Central memory CD8-positive, alpha-beta T cell (primary cell): ENCODE results near the gene FMN1.

ENCODE experiments used
- ATAC-seq: fragments of 150-1000 bp; cut with Tn5 transposase; replicated peaks from 2 replicates; pipeline ENCODE4 v1.10.0; 2022; ENCODE audit warnings: mild to moderate bottlenecking, moderate FRiP score, moderate number of reproducible peaks; ENCODE audit not compliant: poor library complexity, severe bottlenecking; ENCODE audit errors: extremely low read depth
- DNase-seq, 2 donors: peaks; one replicate each; pipeline ENCODE4 v3.0.0; 2021; ENCODE audit warnings: low spot score in 2 of 2
- H3K27ac Mint-ChIP-seq: one replicate; pipeline ENCODE4 v1.8.0; 2022; ENCODE audit warnings: low read depth, mild to moderate bottlenecking, moderate library complexity, mixed read lengths
- H3K27me3 Mint-ChIP-seq: one replicate; pipeline ENCODE4 v1.8.0; 2022; ENCODE audit warnings: mixed read lengths
- H3K36me3 Mint-ChIP-seq: one replicate; pipeline ENCODE4 v1.8.0; 2022; ENCODE audit warnings: mild to moderate bottlenecking, moderate library complexity, mixed read lengths; ENCODE audit not compliant: insufficient read depth
- H3K4me1 Mint-ChIP-seq: one replicate; pipeline ENCODE4 v1.8.0; 2022; ENCODE audit warnings: mixed read lengths
- H3K4me3 Mint-ChIP-seq: one replicate; pipeline ENCODE4 v1.8.0; 2022; ENCODE audit warnings: mild to moderate bottlenecking, moderate library complexity, mixed read lengths
- H3K9me3 Mint-ChIP-seq: one replicate; pipeline ENCODE4 v1.8.0; 2022; ENCODE audit warnings: mixed read lengths

The FMN1 gene

DNA sequence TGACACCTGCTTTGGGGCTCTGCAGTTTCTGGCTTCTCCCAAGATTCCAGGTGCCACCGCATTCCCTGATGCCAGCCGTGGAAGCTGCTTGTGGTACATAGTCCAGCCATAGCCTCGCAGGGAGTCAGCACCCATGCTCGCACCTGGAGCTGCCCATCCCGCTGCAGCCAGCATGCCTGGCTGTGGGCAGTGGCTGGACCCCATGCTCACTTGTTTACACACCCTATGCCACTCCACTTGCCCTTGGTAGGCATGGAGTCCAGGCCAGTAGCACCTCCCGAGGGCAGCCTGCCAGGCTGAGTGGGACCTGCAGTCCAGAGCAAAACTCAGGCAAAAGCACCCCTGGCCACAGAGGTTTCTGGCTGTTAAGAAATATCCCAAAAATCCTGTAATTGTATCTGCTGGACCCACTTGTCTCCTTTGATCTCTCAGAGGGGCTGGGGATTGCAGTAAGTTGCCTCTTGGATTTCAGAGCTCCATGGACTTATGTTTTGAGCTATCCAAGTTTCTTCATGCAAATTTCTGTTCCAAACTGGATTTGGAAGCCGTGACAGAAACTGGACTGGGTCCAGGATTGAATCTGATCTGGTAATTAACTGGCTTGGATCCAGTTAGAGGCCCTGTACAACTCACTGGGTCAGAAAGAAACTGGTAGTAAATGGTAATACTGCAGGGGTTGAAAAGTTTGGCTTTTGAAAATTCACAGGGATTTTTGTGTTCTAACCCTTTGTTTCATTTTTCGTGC lies 149.3 kb downstream of the FMN1 start:
- peaks cover 5% of the 10 kb centered on the region for H3K4me1 Mint-ChIP-seq
- no peak overlapping the region for H3K27ac Mint-ChIP-seq
- DNase-seq = no peak
- H3K9me3 Mint-ChIP-seq = no peaks in the 10 kb centered on the region
- H3K36me3 Mint-ChIP-seq = peaks cover 2% of the 10 kb centered on the region
- H3K27me3 Mint-ChIP-seq = no peaks in the 10 kb centered on the region
- no peak for ATAC-seq
- H3K4me3 Mint-ChIP-seq = no peak overlapping the region

DNA sequence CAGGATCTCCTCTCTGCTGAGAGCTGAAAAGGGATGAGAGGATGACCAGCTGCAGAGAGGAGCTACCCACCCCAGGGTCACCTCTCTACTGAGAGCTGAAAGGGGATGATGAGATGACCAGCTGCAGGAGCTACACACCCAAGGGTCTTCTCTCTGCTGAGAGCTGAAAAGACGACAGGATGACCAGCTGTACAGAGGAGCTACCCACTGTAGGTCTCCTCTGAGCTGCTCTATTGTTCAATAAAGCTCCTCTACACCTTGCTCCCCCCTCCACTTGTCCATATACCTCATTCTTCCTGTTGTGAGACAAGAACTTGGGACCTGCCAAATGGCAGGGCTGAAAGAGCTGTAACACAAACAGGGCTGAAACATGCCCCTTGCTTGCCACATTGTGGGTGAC lies 149.9 kb downstream of the FMN1 start:
- H3K4me1 Mint-ChIP-seq = peaks cover 5% of the 10 kb centered on the region

DNA sequence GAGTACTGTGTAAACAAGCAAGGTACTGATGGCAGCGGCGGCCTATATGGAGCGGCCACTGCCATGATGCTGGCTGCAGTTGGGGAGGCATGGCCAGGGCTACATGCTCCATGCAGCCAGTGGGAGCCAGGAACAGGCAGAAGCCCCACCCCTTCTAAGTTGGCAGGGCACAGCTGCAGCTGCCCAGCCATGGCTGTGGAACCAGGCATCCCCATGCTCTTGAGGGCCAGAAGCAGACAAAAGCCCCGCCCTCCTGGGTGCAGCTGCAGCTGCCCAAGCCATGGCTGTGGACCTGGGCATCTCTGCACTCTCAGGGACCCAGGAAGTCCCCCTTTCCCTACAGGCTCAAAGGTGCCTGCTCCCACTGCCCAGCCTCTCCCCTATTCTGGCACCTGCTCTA lies 150.9 kb downstream of the FMN1 start:
- H3K4me3 Mint-ChIP-seq = no peak overlapping the region
- H3K27ac Mint-ChIP-seq = no peak overlapping the region
- no peaks in the 10 kb centered on the region for H3K27me3 Mint-ChIP-seq
- DNase-seq (no peak), ATAC-seq (no peak)
- H3K4me1 Mint-ChIP-seq = peaks cover 5% of the 10 kb centered on the region
- H3K36me3 Mint-ChIP-seq = peaks cover 2% of the 10 kb centered on the region
- H3K9me3 Mint-ChIP-seq = no peaks in the 10 kb centered on the region

More for the DNA sequence above, 149.9 kb downstream of the FMN1 start:
- ATAC-seq (no peak), DNase-seq (no peak)
- no peaks in the 10 kb centered on the region for H3K27me3 Mint-ChIP-seq
- no peak overlapping the region for H3K4me3 Mint-ChIP-seq
- no peaks in the 10 kb centered on the region for H3K9me3 Mint-ChIP-seq
- H3K36me3 Mint-ChIP-seq = peaks cover 2% of the 10 kb centered on the region
- H3K27ac Mint-ChIP-seq = no peak overlapping the region

DNA sequence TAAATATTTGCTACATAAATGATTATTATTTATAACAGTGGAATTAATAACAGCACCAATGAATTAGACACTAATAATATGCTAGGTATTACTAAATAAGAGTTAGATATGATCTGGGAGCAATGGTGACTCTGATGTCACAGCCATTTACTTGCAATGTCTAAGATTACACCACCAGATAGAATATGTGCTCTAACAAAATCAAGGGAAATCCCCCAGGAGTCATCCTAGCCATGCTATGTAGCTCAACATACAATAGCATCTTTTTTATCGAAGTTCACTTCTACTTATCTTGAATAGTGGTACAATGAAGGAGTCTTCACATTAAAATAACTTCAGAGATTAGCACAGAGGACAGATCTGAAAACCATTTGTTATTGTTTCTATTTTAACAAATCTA lies 154.0 kb downstream of the FMN1 start:
- Mint-ChIP-seq H3K27me3 (no peaks in the 10 kb centered on the region), H3K9me3 (no peaks in the 10 kb centered on the region), H3K4me1 (no peaks in the 10 kb centered on the region), H3K27ac (no peak overlapping the region), H3K36me3 (peaks cover 3% of the 10 kb centered on the region), H3K4me3 (no peak overlapping the region)
- ATAC-seq (no peak), DNase-seq (no peak)

DNA sequence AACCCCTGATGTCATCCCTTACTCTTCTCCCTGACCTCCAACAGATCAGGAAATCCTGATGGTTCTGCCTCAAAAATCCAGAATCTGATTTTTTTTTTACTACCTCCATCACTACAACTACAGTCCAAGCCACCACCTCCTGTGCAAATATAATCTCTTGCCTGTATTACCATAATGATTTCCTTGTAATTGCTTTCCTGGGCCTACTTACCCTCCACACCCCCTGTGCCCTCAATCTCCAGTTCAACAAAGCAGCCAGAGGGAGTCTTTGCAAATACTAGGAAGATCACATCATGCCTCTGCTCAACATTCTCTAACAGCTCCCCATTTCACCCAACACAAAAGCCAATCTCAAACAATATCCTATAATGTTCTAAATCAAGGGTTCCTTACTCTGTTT lies 159.9 kb downstream of the FMN1 start:
- no peak overlapping the region for H3K4me3 Mint-ChIP-seq
- peaks cover 3% of the 10 kb centered on the region for H3K36me3 Mint-ChIP-seq
- no peak for DNase-seq
- no peak for ATAC-seq
- no peak overlapping the region for H3K27ac Mint-ChIP-seq
- no peaks in the 10 kb centered on the region for H3K9me3 Mint-ChIP-seq
- H3K4me1 Mint-ChIP-seq = peaks cover 18% of the 10 kb centered on the region
- H3K27me3 Mint-ChIP-seq = no peaks in the 10 kb centered on the region

- no peak overlapping the region for H3K27ac Mint-ChIP-seq
- H3K9me3 Mint-ChIP-seq = no peaks in the 10 kb centered on the region
- H3K4me3 Mint-ChIP-seq = no peak overlapping the region
- no peaks in the 10 kb centered on the region for H3K27me3 Mint-ChIP-seq
- DNase-seq (no peak), ATAC-seq (no peak)
- H3K4me1 Mint-ChIP-seq = peaks cover 27% of the 10 kb centered on the region
- H3K36me3 Mint-ChIP-seq = peaks cover 6% of the 10 kb centered on the region
Observed at GRCh38 chr15:33032053-33032452, 162.5 kb downstream of the FMN1 start.

DNA sequence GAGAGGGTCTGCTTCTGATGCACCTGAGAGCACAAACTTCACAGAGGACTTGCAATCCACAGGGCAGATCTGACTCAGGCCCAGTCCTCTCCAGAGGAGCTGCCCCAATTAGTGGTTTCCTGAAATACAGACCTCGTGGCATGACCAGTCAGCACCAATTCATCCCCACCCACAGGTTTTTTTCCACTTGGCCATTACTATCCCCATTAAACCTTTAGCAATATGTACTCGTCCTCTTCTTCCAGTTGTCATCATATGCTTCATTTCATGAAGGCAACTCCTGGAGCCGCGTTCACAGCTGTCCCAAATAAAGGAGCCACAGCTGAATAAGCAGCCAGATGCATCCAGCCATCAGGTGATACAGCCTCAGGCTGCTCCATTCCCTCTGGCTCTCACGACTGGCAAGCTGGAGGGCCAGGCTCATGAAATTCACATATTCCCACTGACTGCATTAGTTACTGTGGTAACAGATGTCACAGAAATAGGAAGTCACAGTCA lies 163.1 kb downstream of the FMN1 start:
- no peak overlapping the region for H3K27ac Mint-ChIP-seq
- DNase-seq (no peak), ATAC-seq (no peak)
- peaks cover 5% of the 10 kb centered on the region for H3K36me3 Mint-ChIP-seq
- peaks cover 27% of the 10 kb centered on the region for H3K4me1 Mint-ChIP-seq
- no peaks in the 10 kb centered on the region for H3K27me3 Mint-ChIP-seq
- H3K4me3 Mint-ChIP-seq = no peak overlapping the region
- H3K9me3 Mint-ChIP-seq = no peaks in the 10 kb centered on the region

- no peaks in the 10 kb centered on the region for H3K27me3 Mint-ChIP-seq
- peaks cover 27% of the 10 kb centered on the region for H3K4me1 Mint-ChIP-seq
- DNase-seq = no peak
- no peak for ATAC-seq
- no peak overlapping the region for H3K4me3 Mint-ChIP-seq
- peaks cover 5% of the 10 kb centered on the region for H3K36me3 Mint-ChIP-seq
- no peaks in the 10 kb centered on the region for H3K9me3 Mint-ChIP-seq
- no peak overlapping the region for H3K27ac Mint-ChIP-seq
Observed at GRCh38 chr15:33030315-33030714, 164.2 kb downstream of the FMN1 start.

- DNase-seq (no peak), ATAC-seq (no peak)
- Mint-ChIP-seq H3K4me3 (no peak overlapping the region), H3K27ac (no peak overlapping the region), H3K9me3 (no peaks in the 10 kb centered on the region), H3K27me3 (no peaks in the 10 kb centered on the region), H3K36me3 (peaks cover 3% of the 10 kb centered on the region), H3K4me1 (peaks cover 27% of the 10 kb centered on the region)
Observed at GRCh38 chr15:33029109-33029652, 165.3 kb downstream of the FMN1 start.

DNA sequence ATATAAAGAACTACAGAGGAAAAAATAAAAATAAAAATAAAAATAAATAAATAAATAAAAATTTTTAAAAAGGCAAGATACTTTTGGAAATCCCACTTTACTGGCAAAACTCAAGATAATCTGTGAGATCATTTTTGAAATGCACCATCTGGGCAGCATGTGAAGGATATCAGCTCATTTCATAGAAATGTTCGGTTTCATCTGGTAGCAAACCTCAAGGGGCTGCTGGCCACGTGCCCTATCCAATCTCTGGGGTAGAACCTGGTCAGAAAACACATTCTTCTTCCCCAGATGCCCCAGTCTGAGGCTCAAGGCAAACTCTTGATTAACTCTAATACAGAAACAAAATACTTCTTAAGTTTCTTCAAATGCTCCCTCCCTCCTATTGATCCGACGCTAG lies 166.0 kb downstream of the FMN1 start:
- Mint-ChIP-seq H3K36me3 (peaks cover 3% of the 10 kb centered on the region), H3K27ac (no peak overlapping the region), H3K9me3 (no peaks in the 10 kb centered on the region), H3K4me1 (peaks cover 20% of the 10 kb centered on the region), H3K4me3 (no peak overlapping the region), H3K27me3 (no peaks in the 10 kb centered on the region)
- DNase-seq = no peak
- ATAC-seq = no peak

DNA sequence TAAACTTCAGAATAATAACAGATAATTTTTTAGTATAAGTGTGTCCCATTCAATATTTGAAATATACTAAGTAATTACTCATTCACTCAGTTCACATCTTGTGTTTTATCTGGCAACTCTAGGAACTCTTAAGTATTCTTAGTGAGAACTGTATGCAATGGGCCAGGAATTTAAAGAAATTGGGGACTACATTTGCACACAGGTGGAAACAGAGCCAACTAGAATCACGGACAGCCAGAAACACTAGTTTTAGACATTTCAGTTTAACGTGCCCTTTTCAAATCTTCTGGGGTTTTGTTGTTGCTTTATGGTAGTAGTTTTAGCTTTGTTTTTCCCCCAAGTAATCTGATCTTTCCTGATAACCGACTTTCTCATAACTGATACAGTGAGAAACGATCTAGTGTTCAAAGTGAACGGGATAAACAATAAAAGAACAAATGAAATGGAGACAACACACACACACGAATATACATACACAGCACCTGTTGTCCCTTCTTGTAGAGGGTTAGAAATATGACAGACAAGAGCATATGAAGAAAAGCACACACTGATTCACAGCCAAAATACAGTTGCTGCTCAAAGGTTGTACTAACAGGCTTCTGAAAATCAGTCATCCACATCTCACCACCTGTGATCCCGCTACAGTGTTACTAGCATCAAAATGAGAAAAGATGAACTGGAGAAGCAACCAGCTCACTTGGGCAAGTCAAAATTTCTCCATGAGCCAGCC lies 167.0 kb downstream of the FMN1 start:
- Mint-ChIP-seq H3K9me3 (no peaks in the 10 kb centered on the region), H3K4me1 (peaks cover 17% of the 10 kb centered on the region), H3K36me3 (peaks cover 3% of the 10 kb centered on the region), H3K27ac (no peak overlapping the region), H3K27me3 (no peaks in the 10 kb centered on the region), H3K4me3 (no peak overlapping the region)
- DNase-seq = no peak
- ATAC-seq = no peak

DNA sequence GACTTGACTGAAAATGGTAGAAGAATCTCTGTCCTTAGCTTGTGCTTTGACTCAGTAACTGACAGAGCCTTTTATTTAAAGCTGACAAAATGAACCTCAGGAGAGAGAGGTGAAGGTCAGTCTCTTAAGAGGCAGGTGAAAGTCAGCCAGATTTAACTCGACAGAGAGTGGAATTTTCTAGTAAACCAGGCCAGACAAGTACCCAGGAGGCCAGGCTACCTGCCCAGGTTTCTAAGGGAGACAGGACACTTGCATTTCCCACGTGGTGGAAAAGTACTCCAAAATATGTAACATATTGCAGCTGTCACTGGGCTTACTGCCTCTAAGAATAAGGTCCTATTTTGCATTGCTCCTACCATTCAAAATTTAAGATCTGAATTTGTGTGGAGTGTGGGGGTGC lies 167.9 kb downstream of the FMN1 start:
- Mint-ChIP-seq H3K4me1 (peaks cover 17% of the 10 kb centered on the region), H3K27ac (no peak overlapping the region), H3K9me3 (no peaks in the 10 kb centered on the region), H3K27me3 (no peaks in the 10 kb centered on the region), H3K36me3 (peaks cover 3% of the 10 kb centered on the region), H3K4me3 (no peak overlapping the region)
- DNase-seq (no peak), ATAC-seq (no peak)

- Mint-ChIP-seq H3K27me3 (no peaks in the 10 kb centered on the region), H3K27ac (no peak overlapping the region), H3K36me3 (no peaks in the 10 kb centered on the region), H3K9me3 (no peaks in the 10 kb centered on the region), H3K4me3 (no peak overlapping the region), H3K4me1 (no peaks in the 10 kb centered on the region)
- DNase-seq (no peak), ATAC-seq (no peak)
Observed at GRCh38 chr15:33022629-33023028, 171.9 kb downstream of the FMN1 start.
